GM12891 (cell line): ENCODE measurements around the gene KCNH1.

Experiments used
- POLR2A ChIP-seq: IDR thresholded peaks from 2 replicates; pipeline ENCODE4 v1.6.1; 2011; ENCODE audit warnings: low read depth, low read length, control low read depth
- POLR2AphosphoS5 ChIP-seq: IDR thresholded peaks from 2 replicates; pipeline ENCODE4 v1.6.1; 2011; ENCODE audit warnings: low read depth, low read length, control low read depth
- TAF1 ChIP-seq: IDR thresholded peaks from 2 replicates; pipeline ENCODE4 v1.6.1; 2011; ENCODE audit warnings: low read depth, low read length, control low read depth

DNA sequence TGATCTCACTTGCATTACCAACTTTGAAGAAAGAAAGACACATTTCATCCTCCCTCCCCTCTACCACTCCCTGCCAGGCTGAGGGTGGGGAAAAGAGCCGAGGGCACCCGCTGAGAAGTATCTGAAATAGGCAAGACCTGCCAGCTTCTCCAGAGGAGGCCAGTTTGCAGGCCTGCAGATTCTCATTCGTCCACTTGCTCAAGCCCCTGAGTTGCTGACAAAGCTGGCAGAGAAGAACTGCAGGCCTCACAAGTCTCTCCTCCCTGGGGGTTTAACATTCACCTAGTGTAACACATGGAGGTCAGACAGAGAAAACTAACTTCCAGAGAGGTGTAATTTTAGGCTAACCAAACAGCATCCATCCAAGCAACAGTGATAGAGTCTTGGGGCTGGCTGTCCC lies 428.9 kb downstream of the KCNH1 start:
- no peak for TF ChIP-seq POLR2AphosphoS5
- no peak for TF ChIP-seq POLR2A
- TF ChIP-seq TAF1 = no peak
